Hepatocyte (in vitro differentiated cells): ENCODE data around the gene RREB1. TPM values are rescaled to one million over a fixed set of nuclear protein-coding genes. Genes with fewer than 3 reads are reported as not detected.

Experiments
- DNase-seq: peaks from one replicate; pipeline ENCODE4 v3.0.0-alpha.2; 2016; ENCODE audit warnings: low spot score
- H2AFZ ChIP-seq: fragments of 200-600 bp; sonication (generic); 2 replicates; pipeline ENCODE4 v1.6.0; 2016; ENCODE audit warnings: antibody characterized with exemption, mild to moderate bottlenecking
- H3K27ac ChIP-seq: fragments of 200-600 bp; sonication (generic); 2 replicates; pipeline ENCODE4 v1.5.1; 2016; ENCODE audit warnings: mild to moderate bottlenecking
- H3K27me3 ChIP-seq: fragments of 200-600 bp; sonication (generic); 2 replicates; pipeline ENCODE4 v1.6.1; 2016
- H3K36me3 ChIP-seq: fragments of 200-600 bp; sonication (generic); replicated peaks from 2 replicates; pipeline ENCODE4 v1.5.1; 2016; ENCODE audit warnings: low read depth; ENCODE audit not compliant: insufficient read depth
- H3K4me1 ChIP-seq: fragments of 200-600 bp; sonication (generic); 2 replicates; pipeline ENCODE4 v1.5.1; 2016; ENCODE audit warnings: mild to moderate bottlenecking, moderate library complexity; ENCODE audit not compliant: insufficient read depth
- H3K4me2 ChIP-seq: fragments of 200-600 bp; sonication (generic); 2 replicates; pipeline ENCODE4 v1.6.0; 2016
- H3K4me3 ChIP-seq: fragments of 200-600 bp; sonication (generic); 2 replicates; pipeline ENCODE4 v1.5.1; 2016; ENCODE audit warnings: mild to moderate bottlenecking
- H3K79me2 ChIP-seq: fragments of 200-600 bp; sonication (generic); 2 replicates; pipeline ENCODE4 v1.6.0; 2017; ENCODE audit warnings: mild to moderate bottlenecking
- H3K9me2 ChIP-seq: fragments of 200-600 bp; sonication (generic); replicated peaks from 2 replicates; pipeline ENCODE4 v1.6.0; 2017; ENCODE audit warnings: mild to moderate bottlenecking; ENCODE audit not compliant: insufficient read depth
- H3K9me3 ChIP-seq: fragments of 200-600 bp; sonication (generic); 2 replicates; pipeline ENCODE4 v1.5.1; 2016; ENCODE audit warnings: low read depth, mild to moderate bottlenecking
- H4K20me1 ChIP-seq: fragments of 200-600 bp; sonication (generic); 2 replicates; pipeline ENCODE4 v1.6.0; 2016; ENCODE audit warnings: mild to moderate bottlenecking; ENCODE audit not compliant: insufficient read depth, poor library complexity, severe bottlenecking
- CTCF ChIP-seq: fragments of 200-600 bp; sonication (generic); IDR thresholded peaks from 2 replicates; pipeline ENCODE4 v1.5.1; 2016; ENCODE audit warnings: antibody characterized with exemption, mild to moderate bottlenecking; ENCODE audit not compliant: poor library complexity
- EZH2 ChIP-seq: fragments of 200-600 bp; sonication (generic); IDR thresholded peaks from 2 replicates; pipeline ENCODE4 v1.6.1; 2016; ENCODE audit warnings: antibody characterized with exemption, mild to moderate bottlenecking, borderline replicate concordance
- EZH2phosphoT487 ChIP-seq: fragments of 200-600 bp; sonication (generic); IDR thresholded peaks from one replicate; pipeline ENCODE4 v1.6.1; 2018; ENCODE audit warnings: antibody characterized with exemption, mild to moderate bottlenecking, low read depth, moderate library complexity; ENCODE audit not compliant: unreplicated experiment, severe bottlenecking
- WGBS: methylation state at CpG from one replicate; pipeline ENCODE4 v1.1.6; 2016; ENCODE audit warnings: low lambda C conversion rate; ENCODE audit errors: missing lambda C conversion rate; 5-methylcytosine and 5-hydroxymethylcytosine counted together
- polyA plus RNA-seq: library from polyadenylated mRNA; unstranded; fragments of >200 nt; fragmentation: Nextera tagmentation; extraction: Ambion mirVana; gene quantifications from 2 replicates; pipeline ENCODE4 v1.2.1, GENCODE V29; 2016
- total RNA-seq: library from RNA; depleted of rRNA; stranded (reverse); fragments of >200 nt; gene quantifications from 2 replicates; pipeline ENCODE4 v1.2.3, GENCODE V29; 2014

The RREB1 gene
- total and polyA plus RNA-seq, 2 experiments from 2014 or later = 15.2 to 28.7 TPM

- no peak for DNase-seq
- H3K27ac ChIP-seq = no peak overlapping the region
- no peaks in the 10 kb centered on the region for H4K20me1 ChIP-seq
- H3K4me2 ChIP-seq = no peak overlapping the region
- no peak overlapping the region for H2AFZ ChIP-seq
- WGBS = 77% methylated on average over 7 of the region's 7 CpGs
- H3K79me2 ChIP-seq = no peaks in the 10 kb centered on the region
- no peaks in the 10 kb centered on the region for H3K36me3 ChIP-seq
- no peaks in the 10 kb centered on the region for H3K27me3 ChIP-seq
- no peak for TF ChIP-seq EZH2
- no peak for TF ChIP-seq EZH2phosphoT487
- TF ChIP-seq CTCF = no peak
- no peaks in the 10 kb centered on the region for H3K9me3 ChIP-seq
- H3K9me2 ChIP-seq = no peaks in the 10 kb centered on the region
- H3K4me3 ChIP-seq = no peak overlapping the region
- no peaks in the 10 kb centered on the region for H3K4me1 ChIP-seq
Measured at GRCh38 chr6:7276199-7276524, 168.4 kb downstream of the RREB1 start.

GRCh38 chr6:7282097-7282906 is 174.5 kb downstream of the RREB1 start:
- Histone ChIP-seq H3K27ac (no peak overlapping the region), H3K79me2 (no peaks in the 10 kb centered on the region), H3K9me3 (no peaks in the 10 kb centered on the region), H3K4me2 (no peak overlapping the region), H3K4me3 (no peak overlapping the region), H3K9me2 (no peaks in the 10 kb centered on the region), H2AFZ (no peak overlapping the region), H3K4me1 (no peaks in the 10 kb centered on the region), H4K20me1 (no peaks in the 10 kb centered on the region), H3K27me3 (no peaks in the 10 kb centered on the region), H3K36me3 (no peaks in the 10 kb centered on the region)
- WGBS = 93% methylated on average over 10 of the region's 10 CpGs
- no peak for TF ChIP-seq EZH2phosphoT487
- TF ChIP-seq EZH2 = no peak
- TF ChIP-seq CTCF = no peak
- no peak for DNase-seq

- Histone ChIP-seq H3K4me2 (no peak overlapping the region), H3K9me2 (no peaks in the 10 kb centered on the region), H3K36me3 (no peaks in the 10 kb centered on the region), H3K27me3 (no peaks in the 10 kb centered on the region), H2AFZ (no peak overlapping the region), H3K9me3 (no peaks in the 10 kb centered on the region), H3K27ac (no peak overlapping the region), H3K4me1 (no peaks in the 10 kb centered on the region), H4K20me1 (no peaks in the 10 kb centered on the region), H3K79me2 (no peaks in the 10 kb centered on the region), H3K4me3 (no peak overlapping the region)
- no peak for TF ChIP-seq EZH2
- no peak for DNase-seq
- WGBS = 76% methylated on average over 2 of the region's 2 CpGs
Measured at GRCh38 chr6:7283676-7284075, 175.9 kb downstream of the RREB1 start.

GRCh38 chr6:7285416-7285815 is 177.7 kb downstream of the RREB1 start:
- Histone ChIP-seq H3K9me2 (no peaks in the 10 kb centered on the region), H3K27me3 (no peaks in the 10 kb centered on the region), H2AFZ (no peak overlapping the region), H4K20me1 (no peaks in the 10 kb centered on the region), H3K36me3 (peaks cover 11% of the 10 kb centered on the region), H3K79me2 (no peaks in the 10 kb centered on the region), H3K4me3 (no peak overlapping the region), H3K4me1 (no peaks in the 10 kb centered on the region), H3K9me3 (no peaks in the 10 kb centered on the region), H3K27ac (no peak overlapping the region), H3K4me2 (no peak overlapping the region)
- WGBS = 93% methylated on average over 6 of the region's 6 CpGs
- DNase-seq = no peak
- TF ChIP-seq EZH2phosphoT487 (no peak), CTCF (no peak), EZH2 (no peak)
